ENCODE measurements around the gene TNNT3. TPM values are rescaled to one million over a fixed set of nuclear protein-coding genes. Genes with fewer than 3 reads are reported as not detected.

The TNNT3 gene
- total RNA-seq, 1 experiment from 2014 or later = not detected

- H2BK12ac ChIP-seq (ENCODE audit: insufficient read length, low read depth, low read length) = no peak overlapping the region
- H3T11ph ChIP-seq (ENCODE audit: low read length) = no peak overlapping the region
- H3K4me1 Mint-ChIP-seq = peaks cover 3 to 6% of the 10 kb centered on the region in 2 experiments; a peak in 3 of 4 replicates
- no peaks in the 10 kb centered on the region for H3K27me3 ChIP-seq (ENCODE audit: insufficient read depth, low read length)
- peaks cover 6% of the 10 kb centered on the region in 2 experiments; a peak in 3 of 5 replicates for H3K9me3 Mint-ChIP-seq
- no peak overlapping the region for H4K91ac ChIP-seq (ENCODE audit: insufficient read length, low read depth, low read length)
- DNase-seq = no peak
- H4K5ac ChIP-seq (ENCODE audit: insufficient read length, low read depth, low read length) = no peak overlapping the region
- H3K79me1 ChIP-seq (ENCODE audit: insufficient read depth, low read depth, low read length, poor library complexity, severe bottlenecking) = no peaks in the 10 kb centered on the region
- H3K27ac ChIP-seq (ENCODE audit: insufficient read length, low read depth, low read length) = no peak overlapping the region
- H3K79me2 ChIP-seq (ENCODE audit: insufficient read depth, low read length) = no peaks in the 10 kb centered on the region
- H3K4ac ChIP-seq (ENCODE audit: low read depth, low read length) = no peak overlapping the region
- no peak overlapping the region for H3K4me3 Mint-ChIP-seq
- H3K27me3 Mint-ChIP-seq (ENCODE audit: low read depth) = peaks cover 14% of the 10 kb centered on the region
- WGBS (ENCODE audit: extremely low coverage, insufficient read length, low lambda C conversion rate) = no CpG with 5 or more reads among the region's 29 CpGs
- no peak overlapping the region for H3K9ac ChIP-seq (ENCODE audit: extremely low read depth, insufficient read length, low read length)
- H2BK5ac ChIP-seq (ENCODE audit: insufficient read length, low read length) = no peak overlapping the region
- no peaks in the 10 kb centered on the region for H3K9me3 ChIP-seq (ENCODE audit: control insufficient read depth, low read depth, low read length)
- no peak overlapping the region for H2AFZ ChIP-seq (ENCODE audit: low read length)
- TF ChIP-seq CTCF (conservative IDR thresholded peaks at IDR 0.05) = no peak
- H3K27ac Mint-ChIP-seq = no peak overlapping the region; a peak in 1 of 7 replicates
- H2BK15ac ChIP-seq (ENCODE audit: low read depth, low read length) = no peak overlapping the region
- no peak overlapping the region for H3K4me2 ChIP-seq (ENCODE audit: insufficient read depth, insufficient read length, low read length)
- no peaks in the 10 kb centered on the region for H4K20me1 ChIP-seq (ENCODE audit: control insufficient read depth, insufficient read depth, insufficient read length)
- H4K8ac ChIP-seq (replicated peaks; ENCODE audit: insufficient read length, low read depth, low read length) = no peak overlapping the region
- H3K18ac ChIP-seq (ENCODE audit: insufficient read length, low read depth, low read length) = no peak overlapping the region
- no peak overlapping the region for H3K14ac ChIP-seq (ENCODE audit: insufficient read depth, low read length)
- no peaks in the 10 kb centered on the region; a peak in 1 of 7 replicates for H3K36me3 Mint-ChIP-seq (ENCODE audit: insufficient read depth in 1 of 3, low read depth in 3 of 3)
- H2AK5ac ChIP-seq (ENCODE audit: insufficient read length, low read length) = no peak overlapping the region
- H2BK20ac ChIP-seq (ENCODE audit: low read depth, low read length, poor library complexity, severe bottlenecking) = no peak overlapping the region
- no peak overlapping the region for H3K23ac ChIP-seq (ENCODE audit: insufficient read length, low read depth, low read length)
- no peaks in the 10 kb centered on the region for H3K4me1 ChIP-seq (ENCODE audit: insufficient read depth, low read length)
- H3K23me2 ChIP-seq (ENCODE audit: insufficient read length, low read depth, low read length, poor library complexity, severe bottlenecking) = no peaks in the 10 kb centered on the region
- H3K56ac ChIP-seq (ENCODE audit: insufficient read length, low read depth, low read length) = no peak overlapping the region
- H2BK120ac ChIP-seq (ENCODE audit: low read depth, low read length, poor library complexity, severe bottlenecking) = no peak overlapping the region
These were observed 827 bp upstream of the TNNT3 start for GRCh38 chr11:1918436-1919315.
